HG03135 (cell line): ENCODE measurements around the gene MBNL2.
A peak's percentile ranks its signal among the peaks of the same experiment; 100 is the strongest.

Experiments used
- ATAC-seq: cut with Tn5 transposase; IDR thresholded peaks from one replicate; pipeline ENCODE4 v1.9.1; 2021; ENCODE audit warnings: mild to moderate bottlenecking, moderate library complexity; ENCODE audit not compliant: unreplicated experiment

MBNL2 gene, protein sequence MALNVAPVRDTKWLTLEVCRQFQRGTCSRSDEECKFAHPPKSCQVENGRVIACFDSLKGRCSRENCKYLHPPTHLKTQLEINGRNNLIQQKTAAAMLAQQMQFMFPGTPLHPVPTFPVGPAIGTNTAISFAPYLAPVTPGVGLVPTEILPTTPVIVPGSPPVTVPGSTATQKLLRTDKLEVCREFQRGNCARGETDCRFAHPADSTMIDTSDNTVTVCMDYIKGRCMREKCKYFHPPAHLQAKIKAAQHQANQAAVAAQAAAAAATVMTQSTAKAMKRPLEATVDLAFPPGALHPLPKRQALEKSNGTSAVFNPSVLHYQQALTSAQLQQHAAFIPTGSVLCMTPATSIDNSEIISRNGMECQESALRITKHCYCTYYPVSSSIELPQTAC

DNA sequence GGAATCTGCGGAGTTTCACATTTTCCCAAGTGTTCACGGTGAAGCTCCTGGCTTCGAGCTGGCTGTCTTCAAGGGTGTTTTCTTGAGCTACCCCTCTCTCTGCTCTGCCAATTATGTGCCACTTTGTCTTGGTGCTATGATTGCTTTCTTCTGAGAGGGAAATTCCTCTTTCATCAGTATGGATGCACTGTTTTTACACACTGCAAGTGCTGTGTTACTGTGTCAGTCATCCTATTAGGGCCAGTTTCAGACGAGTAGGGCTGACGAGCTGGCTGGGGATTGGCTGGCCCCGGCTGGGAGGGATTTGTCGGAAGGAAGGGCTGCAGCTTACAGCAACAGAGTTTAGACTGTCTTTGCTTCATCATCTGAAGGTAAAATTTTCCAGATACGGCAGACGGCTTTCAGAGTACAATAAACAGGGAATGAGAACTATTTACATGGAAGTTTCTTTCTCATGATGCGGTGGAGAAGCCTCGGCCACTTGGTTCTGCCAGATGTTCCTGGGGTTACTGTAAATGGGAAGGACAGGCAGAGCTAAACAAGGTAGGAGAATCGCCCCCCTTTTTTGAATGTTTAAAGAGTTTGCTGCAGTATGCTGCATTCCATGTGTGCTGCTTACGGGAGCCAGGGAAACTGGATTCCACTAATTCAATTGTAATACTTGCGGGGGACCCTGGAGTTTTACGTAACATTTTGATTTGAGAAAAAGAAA is at the start of gene MBNL2:
TSS of gene MBNL2 (plus strand) at position 345 of the 712 bp plus-strand sequence. CDS start 53,903 bp downstream, outside the sequence.
- peak; percentile 98 for ATAC-seq

DNA sequence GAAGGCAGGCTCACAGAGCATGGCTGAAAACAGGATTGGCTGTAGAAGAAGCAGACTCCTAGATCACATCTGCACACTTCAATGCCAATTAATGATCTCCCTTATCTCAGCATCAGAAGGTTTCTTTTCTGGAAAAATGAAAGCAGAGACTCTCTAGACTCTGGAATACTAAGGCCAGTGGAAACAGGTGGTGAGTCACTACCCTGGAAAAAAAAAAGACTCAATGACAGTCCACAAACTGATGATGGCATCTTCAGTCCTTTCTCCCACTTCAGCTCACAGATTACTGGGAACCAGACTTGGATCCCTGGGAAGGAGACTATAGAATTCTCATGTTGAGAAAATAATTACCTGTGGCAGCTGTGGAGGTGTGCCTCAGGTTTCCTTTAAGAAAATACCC is 47.5 kb upstream of the MBNL2 start:
- ATAC-seq = no peak

DNA sequence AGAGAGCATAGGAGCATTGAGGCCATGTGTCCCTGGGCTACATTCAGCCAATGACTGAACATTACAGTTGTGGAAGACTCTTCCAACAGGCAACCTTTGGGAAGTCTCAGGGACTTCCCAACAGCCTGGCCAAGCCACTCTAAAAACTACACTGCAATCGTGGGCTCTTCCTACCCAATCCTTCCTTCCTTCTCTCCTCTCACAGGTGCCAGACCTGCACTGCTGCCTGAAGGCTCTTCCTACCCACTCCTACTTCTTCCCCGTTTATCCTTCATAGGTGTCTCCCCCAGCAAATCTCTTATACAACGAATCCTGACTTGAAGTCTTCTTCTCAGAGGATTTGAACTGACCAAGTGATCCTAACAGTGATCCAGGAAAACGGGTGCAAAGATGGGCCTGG is 47.1 kb upstream of the MBNL2 start:
- no peak for ATAC-seq

DNA sequence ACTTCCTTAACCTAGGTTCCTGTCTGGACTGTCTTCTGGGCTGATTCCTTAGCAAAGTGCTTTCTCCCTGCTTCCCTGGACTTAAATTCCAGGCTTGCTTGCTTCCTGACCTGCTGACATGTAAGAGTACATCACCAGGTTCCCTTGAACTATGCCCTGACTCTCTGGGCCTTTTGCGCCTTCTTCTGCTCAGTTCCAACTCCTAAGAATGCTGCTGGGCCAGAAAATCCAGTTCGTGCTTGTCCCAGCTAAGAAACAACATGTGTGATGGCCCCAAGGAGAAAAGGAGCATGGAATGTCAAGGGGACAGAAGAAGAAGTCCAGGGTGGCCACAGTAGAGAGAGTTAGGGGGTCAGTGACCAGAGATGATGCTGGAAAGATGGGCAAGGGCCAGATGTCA is 42.6 kb upstream of the MBNL2 start:
- no peak for ATAC-seq

DNA sequence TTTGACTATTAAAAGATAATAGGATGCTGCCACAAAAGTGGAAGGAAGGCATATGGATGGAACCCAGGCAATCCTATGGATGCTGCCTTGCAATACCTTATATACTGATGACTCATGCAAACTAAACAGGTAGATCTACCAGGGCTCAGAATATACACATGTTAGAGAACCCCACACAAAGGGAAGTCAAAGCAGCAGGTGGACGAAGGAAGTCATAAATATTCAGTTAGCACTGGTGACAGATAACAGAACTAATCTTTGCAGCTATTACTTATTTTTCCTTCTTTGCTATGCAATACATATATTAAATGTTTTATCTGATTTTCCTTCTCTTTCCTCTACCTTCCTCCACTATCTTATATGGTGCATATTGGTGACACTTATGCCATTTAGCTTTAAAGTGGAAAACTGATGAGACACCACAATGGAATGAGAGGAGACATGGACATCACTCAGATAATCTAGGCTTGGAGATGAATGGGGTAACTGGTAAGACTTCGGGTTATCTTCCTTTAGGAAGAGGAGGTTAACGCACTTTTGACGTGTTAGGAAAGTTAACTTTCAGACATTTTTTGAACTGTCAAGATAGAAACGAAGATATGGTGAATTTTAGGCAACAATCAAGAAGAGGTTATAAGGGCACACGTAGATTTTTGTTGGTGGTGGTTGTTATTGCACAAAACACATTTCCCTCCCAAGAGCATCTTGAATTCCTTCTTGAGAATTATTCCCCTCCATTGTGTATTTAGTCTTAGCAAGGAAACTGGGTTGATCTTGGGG is 39.8 kb upstream of the MBNL2 start:
- no peak for ATAC-seq

DNA sequence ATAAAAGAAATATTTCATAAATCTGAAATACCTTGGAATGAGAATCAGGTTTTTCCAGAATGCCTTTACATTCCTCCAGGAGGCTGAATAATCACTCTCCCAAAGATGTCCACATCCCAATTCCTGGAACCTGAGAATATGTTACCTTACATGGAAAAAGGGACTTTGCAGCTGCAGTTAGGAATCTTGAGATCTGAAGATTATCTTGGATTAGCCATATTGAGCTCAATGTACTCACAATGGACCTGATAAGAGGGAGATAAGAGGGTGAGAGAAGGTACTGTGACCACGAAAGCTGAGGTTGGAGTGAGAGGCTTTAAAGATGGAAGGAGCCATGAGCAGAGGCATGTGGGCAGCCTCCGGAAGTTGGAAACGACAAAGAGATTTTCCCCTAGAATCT is 36.8 kb upstream of the MBNL2 start:
- no peak for ATAC-seq

DNA sequence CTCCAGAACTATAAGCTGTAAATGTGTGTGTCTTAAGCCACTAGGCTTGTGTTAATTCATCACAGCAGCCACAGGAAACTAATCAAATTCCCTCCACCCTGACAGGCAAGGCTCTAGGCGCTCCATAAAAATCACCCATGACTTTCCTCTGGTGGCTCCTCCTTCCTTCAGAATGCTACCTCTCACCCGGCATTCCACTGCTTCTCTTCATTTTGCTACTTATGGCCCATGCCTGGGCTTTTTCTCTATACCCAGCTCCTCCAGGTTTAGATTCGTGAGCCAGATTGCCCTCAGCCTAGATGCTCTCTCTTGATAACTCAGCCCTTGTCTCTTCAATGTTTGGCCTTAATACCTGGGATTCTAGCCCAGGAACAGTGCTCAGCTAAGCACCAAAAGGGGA is 36.4 kb upstream of the MBNL2 start:
- no peak for ATAC-seq

DNA sequence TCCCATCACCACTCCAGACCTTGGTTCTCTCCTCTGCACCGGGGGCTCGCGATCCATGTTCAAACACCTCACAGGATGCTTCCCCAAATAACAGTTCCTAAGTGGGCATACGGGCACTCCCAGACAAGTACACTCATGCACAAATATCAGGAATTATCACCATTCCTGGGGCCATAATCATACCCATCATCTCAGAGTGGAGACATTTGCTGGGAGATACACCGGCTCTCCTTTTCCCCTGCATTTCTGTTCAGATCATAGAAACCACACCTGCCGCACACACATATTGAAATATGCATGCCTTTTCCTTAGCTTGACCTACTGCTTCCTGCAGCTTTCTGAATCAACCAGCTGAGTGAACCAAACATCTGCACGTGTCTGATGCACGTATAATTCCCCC is 33.9 kb upstream of the MBNL2 start:
- ATAC-seq = no peak

DNA sequence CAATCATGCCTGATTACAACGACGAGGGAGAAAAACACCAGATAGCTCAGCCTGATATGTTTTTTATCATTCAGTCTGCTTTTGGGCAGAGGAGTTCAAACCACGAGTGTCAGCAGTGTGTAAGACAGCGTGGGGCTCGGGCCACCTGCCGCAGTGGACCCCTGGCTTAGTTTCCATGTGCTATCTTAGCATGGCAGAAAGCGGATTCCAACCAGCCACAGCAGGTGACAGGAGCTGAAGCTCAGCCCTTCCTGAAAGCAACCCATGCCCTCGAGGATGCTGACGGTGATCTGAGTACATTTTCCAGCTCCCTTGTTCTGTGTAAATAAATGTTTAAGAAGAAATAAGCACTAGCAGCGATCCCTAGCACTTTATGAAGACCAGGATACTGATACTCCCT is 32.2 kb upstream of the MBNL2 start:
- ATAC-seq = no peak

DNA sequence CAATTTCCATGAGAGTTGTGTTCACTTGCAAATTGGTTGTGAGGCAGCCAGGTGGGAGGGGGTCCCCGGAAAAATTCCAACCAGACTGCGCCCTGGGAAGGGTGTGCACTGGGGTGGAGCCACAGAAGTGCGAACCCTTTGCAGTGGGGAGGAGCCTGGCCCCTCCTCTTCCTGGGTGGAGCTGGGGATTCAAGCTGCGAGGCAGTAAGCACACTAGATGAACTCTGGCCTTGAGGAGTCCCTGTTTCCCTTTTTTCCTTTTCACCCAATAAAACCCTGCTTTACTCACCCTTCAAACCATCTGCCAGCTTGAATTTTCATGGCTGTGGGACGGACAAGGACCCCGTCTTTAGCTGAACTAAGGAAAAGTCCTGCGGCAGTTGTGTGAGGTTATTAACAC is 31.0 kb upstream of the MBNL2 start:
- ATAC-seq = no peak

DNA sequence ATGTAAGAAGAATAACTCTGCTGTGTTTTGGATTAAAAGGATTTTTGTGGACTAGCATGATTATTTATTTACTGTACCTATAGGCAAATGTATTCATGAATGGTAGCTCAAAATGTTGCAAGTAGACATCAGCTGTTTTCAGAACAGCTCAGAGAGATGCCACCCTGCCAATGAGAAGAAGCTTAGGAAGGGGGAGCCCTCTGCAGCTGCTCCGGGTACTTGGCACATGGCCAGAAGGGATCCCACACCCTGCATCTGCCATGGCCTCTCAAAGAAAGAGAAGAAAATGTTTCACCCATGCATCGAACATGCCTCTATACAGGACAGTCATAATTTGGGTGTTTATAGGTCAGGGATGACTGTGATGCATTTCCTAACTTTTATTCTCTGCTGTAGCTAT is 30.5 kb upstream of the MBNL2 start:
- no peak for ATAC-seq

DNA sequence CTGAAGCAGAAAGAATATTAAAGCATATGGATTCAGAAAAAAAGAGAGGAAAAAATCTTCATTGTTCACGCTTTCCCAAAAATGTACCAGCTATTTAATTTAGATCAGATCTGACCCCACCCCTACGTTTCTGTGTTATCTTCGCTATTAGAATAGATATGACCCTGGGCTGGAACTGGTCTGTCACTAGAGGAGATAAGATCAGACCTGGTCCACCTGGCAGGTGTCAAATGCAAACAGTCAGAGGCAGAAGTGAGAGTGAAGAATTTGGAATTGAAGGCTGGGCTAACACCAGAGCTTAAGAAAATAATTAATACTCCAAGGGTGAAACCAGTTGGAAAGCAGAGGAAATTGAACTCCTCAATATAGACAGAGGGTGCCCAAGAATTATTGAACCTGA is 30.0 kb upstream of the MBNL2 start:
- ATAC-seq = no peak

DNA sequence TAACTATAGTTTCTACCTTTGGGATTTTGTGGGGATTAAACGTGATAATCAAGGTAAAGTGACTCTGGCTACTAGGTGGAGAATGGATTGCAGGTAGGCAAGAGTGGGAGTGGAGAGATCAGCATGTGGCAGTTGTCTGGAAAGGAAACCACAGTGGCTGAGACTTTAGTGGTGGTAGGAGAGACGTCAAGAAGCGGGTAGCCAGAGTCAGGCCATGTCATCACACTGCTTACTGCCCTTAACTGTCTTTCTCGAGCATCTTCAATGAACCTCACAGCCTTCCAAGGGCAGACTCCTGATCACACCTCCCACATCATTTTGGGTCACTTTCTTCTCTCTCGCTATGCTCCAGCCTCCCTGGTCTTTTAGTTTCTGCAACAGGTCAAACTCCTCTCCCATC is 28.6 kb upstream of the MBNL2 start:
- no peak for ATAC-seq

DNA sequence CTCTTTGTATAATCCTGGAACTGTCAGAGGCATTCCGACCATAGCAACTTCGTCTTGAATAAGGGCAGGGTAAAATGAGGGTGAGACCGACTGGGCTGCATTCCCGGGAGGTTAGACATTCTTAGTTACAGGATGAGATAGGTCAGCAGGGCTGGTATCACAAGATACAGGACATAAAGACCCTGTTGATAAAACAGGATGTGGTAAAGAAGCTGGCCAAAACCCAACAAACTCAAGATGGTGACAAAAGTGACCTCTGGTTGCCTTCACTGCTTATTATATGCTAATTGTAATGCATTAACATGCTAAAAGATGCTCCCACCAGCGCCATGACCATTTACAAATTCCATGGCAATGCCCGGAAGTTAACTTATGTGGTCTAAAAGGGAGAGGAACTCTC is 27.7 kb upstream of the MBNL2 start:
- no peak for ATAC-seq

DNA sequence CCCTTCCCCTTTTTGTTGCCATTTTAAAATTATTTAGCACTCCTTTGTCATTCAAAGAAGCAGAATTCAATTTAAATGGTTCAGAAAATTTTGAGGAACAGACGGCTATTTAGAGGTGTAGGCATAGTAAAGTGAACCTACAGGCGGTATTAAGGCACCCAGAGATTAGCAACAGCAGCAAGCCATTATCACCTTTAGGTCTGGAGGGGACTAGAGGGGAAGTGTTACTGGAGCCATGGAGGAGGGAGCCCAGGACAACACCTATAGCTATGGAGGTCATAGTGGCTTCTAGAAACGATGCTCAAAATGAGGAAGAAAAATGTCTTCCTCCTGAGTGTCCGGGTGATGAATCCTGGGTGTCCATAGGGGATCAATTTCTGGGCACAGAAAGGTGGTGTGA is 25.8 kb upstream of the MBNL2 start:
- ATAC-seq = no peak

DNA sequence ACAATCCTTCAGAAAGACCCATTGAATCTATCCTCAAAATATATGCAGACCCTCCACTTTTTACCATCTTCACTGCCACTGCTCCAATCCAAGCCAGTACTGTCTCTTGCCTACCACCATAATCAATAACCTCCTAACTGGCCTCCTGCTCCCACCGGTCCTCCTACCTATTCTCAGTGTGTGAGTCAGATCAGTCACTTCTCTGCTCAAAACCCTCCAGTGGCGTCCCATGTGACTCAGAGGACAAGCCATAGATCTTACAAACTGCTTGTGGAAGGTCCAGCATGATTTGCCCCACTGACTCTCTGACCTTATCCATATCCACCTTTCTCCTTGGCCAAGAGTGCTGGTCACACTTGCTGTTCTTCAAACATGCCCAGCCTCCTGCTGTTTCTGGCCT is 23.4 kb upstream of the MBNL2 start:
- ATAC-seq = no peak

DNA sequence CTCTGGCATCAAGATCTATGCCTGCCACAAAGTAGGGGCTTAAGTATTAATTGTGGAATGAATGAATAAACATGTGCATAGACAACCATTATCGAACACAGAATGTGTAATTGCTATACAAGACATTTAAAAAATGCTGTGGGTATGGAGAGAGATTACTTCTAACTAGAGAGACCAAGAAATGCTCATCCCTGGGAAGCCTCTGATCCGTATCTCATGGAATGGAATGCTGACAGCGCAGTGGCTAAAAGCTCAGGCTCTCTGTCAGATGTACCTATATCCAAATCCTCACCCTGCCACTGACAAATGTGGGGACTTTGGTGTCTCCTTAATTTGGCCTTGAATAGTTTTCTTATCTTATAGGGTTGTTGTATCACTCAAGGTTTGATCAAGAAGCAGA is 22.7 kb upstream of the MBNL2 start:
- ATAC-seq = no peak

DNA sequence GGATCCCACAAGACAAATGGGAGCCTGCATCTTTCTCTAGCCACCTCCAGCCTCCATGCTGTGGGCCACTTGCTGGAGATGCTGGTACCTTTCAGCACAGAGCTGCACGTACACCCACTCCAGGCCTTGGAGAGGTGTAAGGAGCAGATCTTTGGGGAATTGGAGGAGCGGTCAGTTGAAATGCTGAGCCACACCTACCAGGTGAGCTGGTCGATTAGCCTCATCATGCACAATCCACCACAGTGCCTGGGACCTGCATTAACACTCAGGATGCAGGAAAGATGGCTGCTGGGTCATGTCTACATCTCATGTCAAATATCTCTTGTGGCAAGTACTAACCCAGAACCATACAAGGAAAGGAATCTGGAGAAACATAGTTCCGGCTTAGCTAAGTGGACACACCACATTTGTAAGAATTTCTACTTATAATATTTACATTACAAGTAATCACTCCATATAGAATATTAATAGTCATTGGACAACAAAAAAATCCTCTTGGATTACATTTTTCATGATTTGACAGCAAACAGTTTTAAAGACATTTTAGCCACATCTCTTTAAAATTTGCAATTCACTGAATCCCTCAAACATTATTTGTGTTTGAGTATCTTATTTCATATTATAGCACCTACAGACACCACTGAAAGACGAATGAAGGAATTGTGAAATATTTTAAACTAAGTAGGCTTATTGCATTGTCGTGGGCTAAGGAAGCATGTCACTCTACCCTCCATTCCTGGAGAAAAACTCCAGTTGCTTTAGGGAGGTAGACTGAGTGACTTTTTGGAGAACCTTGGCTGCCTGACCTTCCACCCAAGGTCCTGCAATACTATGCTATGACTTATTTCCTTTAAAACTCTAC is 21.8 kb upstream of the MBNL2 start:
- ATAC-seq = no peak

DNA sequence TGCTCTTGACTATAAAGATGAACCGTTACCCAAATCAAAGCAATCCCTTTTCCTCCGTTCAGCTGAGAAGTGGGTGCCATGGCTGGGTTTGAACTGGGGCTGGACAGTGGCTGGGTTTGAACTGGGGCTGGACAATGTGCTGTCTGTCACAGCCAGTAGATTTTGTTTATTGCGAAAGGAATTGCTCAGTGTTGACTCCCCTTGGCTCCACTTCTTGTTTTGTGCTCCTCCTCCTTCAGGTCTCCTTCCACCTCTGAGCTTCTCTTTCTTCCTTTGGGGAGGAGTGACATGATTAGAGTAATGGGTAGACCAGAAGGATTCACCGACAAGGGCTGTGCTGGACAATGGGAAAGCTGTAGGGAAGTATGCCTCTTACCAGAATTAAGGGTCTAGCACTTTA is 19.4 kb upstream of the MBNL2 start:
- no peak for ATAC-seq

DNA sequence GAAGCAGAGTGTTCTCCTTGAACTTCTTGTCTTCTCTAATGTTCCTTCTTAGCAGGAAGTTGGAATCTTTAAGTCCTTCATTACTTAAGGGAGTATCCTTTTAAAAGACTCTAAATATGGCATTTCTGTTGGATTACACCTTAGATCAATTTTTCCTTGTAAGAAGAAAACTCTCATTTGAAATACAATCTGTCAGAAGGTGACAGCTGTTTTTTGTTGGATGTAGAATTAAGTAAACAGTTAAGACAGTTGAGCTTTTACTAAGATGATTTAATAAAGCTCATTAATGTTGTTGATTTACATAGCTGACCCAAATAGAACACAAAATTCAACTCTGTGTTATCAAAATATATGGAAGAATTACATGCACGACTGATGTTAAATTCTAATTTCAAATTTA is 16.7 kb upstream of the MBNL2 start:
- ATAC-seq = no peak

DNA sequence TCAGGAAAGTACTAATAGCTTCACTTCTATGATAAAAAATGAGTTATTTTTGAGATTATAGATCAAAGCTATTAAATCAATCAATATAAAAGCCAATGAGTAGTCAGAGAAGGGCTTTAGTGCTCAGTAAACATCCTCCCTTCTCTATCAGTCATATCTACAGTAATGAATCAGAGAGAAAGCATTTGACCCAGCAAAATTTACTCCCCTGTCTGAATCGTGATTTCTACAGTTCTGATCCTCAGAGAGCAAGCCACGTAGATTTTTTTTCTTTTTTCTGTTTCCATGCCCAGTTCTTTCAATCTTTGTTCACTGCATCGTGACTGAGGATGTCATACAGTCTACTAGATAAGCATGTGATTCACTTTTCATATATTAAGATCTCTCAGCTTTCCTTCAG is 16.2 kb upstream of the MBNL2 start:
- no peak for ATAC-seq
